Measurements from ENCODE around the gene TROAP. TPM values are rescaled to one million over a fixed set of nuclear protein-coding genes. Genes with fewer than 3 reads are reported as not detected.

TROAP gene
- total and polyA plus RNA-seq, 2 donors (not counting 1 experiment from before 2014, with no cell fraction given): 0.88 to 1.0 TPM

GRCh38 chr12:49357103-49357678 is 34.1 kb downstream of the TROAP start:
- Mint-ChIP-seq H3K27ac (no peak overlapping the region), H3K9me3 (ENCODE audit: insufficient read depth) (no peaks in the 10 kb centered on the region), H3K27me3 (peaks cover 40% of the 10 kb centered on the region), H3K4me3 (no peak overlapping the region), H3K4me1 (peaks cover 2% of the 10 kb centered on the region)
- intact Hi-C loops (cut with micrococcal nuclease): loop anchor here (5.0 kb wide), 1 partner anchor 35 kb away; no protein-coding TSS in a partner anchor
- CTCF ChIA-PET: interaction anchor here (0.6 to 22.4 kb wide), 29 partner anchors 9 to 421 kb away, joined by 3 to 729 read pairs (median 7); partner anchors contain the start of genes C1QL4, DNAJC22, PRPH and SPATS2
- peak; percentile 61 for DNase-seq
- Histone ChIP-seq H3K36me3 (replicated peaks in 1 of 2; ENCODE audit: control extremely low read depth in 1 of 2, control insufficient read depth in 1 of 2, extremely low read depth in 1 of 2, insufficient read depth in 2 of 2, low read length in 1 of 2) (no peaks in the 10 kb centered on the region), H3K27ac (ENCODE audit: low read length in 2 of 2) (no peak overlapping the region), H4K20me1 (ENCODE audit: control insufficient read depth, insufficient read depth, low read length, poor library complexity, severe bottlenecking) (no peaks in the 10 kb centered on the region), H3K4me3 (ENCODE audit: control extremely low read depth in 1 of 5, extremely low read depth in 1 of 5, insufficient read depth in 1 of 5, low read depth in 2 of 5, low read length in 4 of 5) (no peak overlapping the region), H3K9me3 (ENCODE audit: control extremely low read depth in 1 of 3, control insufficient read depth in 2 of 3, insufficient read depth in 1 of 3, low read length in 2 of 3) (no peaks in the 10 kb centered on the region), H3K4me2 (replicated peaks; ENCODE audit: low read depth, low read length, poor library complexity, severe bottlenecking) (no peak overlapping the region), H2AFZ (ENCODE audit: insufficient read depth, low read depth, low read length, poor library complexity, severe bottlenecking) (no peak overlapping the region), H3K79me2 (ENCODE audit: control insufficient read depth, insufficient read depth, low read length) (no peaks in the 10 kb centered on the region), H3K4me1 (ENCODE audit: control insufficient read depth in 2 of 2, insufficient read depth in 2 of 2, low read length in 2 of 2) (peaks cover 3 to 5% of the 10 kb centered on the region in 2 donors), H3K27me3 (replicated peaks in 1 of 4; ENCODE audit: control extremely low read depth in 1 of 4, control insufficient read depth in 3 of 4, insufficient read depth in 4 of 4, low read length in 3 of 4) (peaks cover 0 to 22% (median 14%) of the 10 kb centered on the region in 4 experiments), H3K9ac (ENCODE audit: low read length) (no peak overlapping the region)
- no CpG with 5 or more reads among the region's 3 CpGs for WGBS (ENCODE audit: insufficient coverage)
- no peak for ATAC-seq (ENCODE audit: low read depth)
- peak; percentile 75 for TF ChIP-seq CTCF (IDR thresholded peaks at IDR 0.05)
- no peak for TF ChIP-seq EZH2 (IDR thresholded peaks at IDR 0.05; ENCODE audit: borderline replicate concordance, insufficient read depth, low read depth, low read length, poor library complexity, severe bottlenecking)
- POLR2A ChIA-PET: interaction anchor here (0.7 kb wide), 1 partner anchor 10 kb away, joined by 3 read pairs; no protein-coding TSS in a partner anchor
